Ovary (tissue), 3 donors: ENCODE results near the gene DVL1.

Source experiments
- CTCF ChIP-seq, 3 donors: fragments of 450-650 bp in 2 of 3; fragments of 200-600 bp in 1 of 3; IDR thresholded peaks; one replicate each; pipeline versions ENCODE4 v1.5.1 to v1.8.0; 2016 to 2022; ENCODE audit warnings: antibody characterized with exemption in 3 of 3, mild to moderate bottlenecking in 1 of 3
- EP300 ChIP-seq: sonication (generic); formaldehyde crosslinking; IDR thresholded peaks from one replicate; pipeline ENCODE4 v1.6.1; 2017; ENCODE audit warnings: antibody characterized with exemption
- POLR2A ChIP-seq: fragments of 450-650 bp; IDR thresholded peaks from one replicate; pipeline ENCODE4 v1.6.1; 2017; ENCODE audit warnings: antibody characterized with exemption, mild to moderate bottlenecking, moderate library complexity
- donor health status: DM: no; HTN: no; CAD: no.

- TF ChIP-seq CTCF (IDR thresholded peaks at IDR 0.05): no peak
- no peak for TF ChIP-seq POLR2A
- no peak for TF ChIP-seq EP300
Measured at GRCh38 chr1:1352786-1353388, 3.7 kb upstream of the DVL1 start.
